Placental epithelial cell (primary cell): ENCODE measurements around the gene FBXO28. TPM values are rescaled to one million over a fixed set of nuclear protein-coding genes. Genes with fewer than 3 reads are reported as not detected.

Experiments
- small RNA-seq: library from RNA; depleted of rRNA; stranded (forward); fragments of <200 nt; gene quantifications from one replicate; pipeline ENCODE3, GENCODE V24; 2012
- total RNA-seq: library from RNA; depleted of rRNA; stranded (reverse); fragments of >200 nt; gene quantifications from 2 replicates; pipeline ENCODE4 v1.2.3, GENCODE V29; 2012

The FBXO28 gene, protein sequence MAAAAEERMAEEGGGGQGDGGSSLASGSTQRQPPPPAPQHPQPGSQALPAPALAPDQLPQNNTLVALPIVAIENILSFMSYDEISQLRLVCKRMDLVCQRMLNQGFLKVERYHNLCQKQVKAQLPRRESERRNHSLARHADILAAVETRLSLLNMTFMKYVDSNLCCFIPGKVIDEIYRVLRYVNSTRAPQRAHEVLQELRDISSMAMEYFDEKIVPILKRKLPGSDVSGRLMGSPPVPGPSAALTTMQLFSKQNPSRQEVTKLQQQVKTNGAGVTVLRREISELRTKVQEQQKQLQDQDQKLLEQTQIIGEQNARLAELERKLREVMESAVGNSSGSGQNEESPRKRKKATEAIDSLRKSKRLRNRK
- total RNA-seq, result 26.7 and 35.6 TPM in 2 replicates

GRCh38 chr1:224113918-224114786, at the start of gene FBXO28:
FBXO28 (plus strand) TSS chr1:224114111; CDS start chr1:224114130, 19 bp downstream.

GRCh38 chr1:224182866-224183590, 69.1 kb downstream of the FBXO28 start, which contains the start of gene DEGS1:
DEGS1 (plus strand) TSS chr1:224183240; CDS start chr1:224183337, 97 bp downstream.

Small RNAs within 50 kb of the gene (small RNA-seq; reads per million reads assigned to genes)
- gene AC092809.3, result not detected
- not detected for gene RF00139
- not detected for gene RN7SKP49

Other genes starting within 250 kb of the FBXO28 start
- gene DEGS1, start 69.1 kb downstream of the FBXO28 start, total RNA-seq, result 51.4 and 90.0 TPM in 2 replicates
- gene NVL, start 216.1 kb downstream of the FBXO28 start, total RNA-seq, result 29.7 and 31.8 TPM in 2 replicates
- gene CNIH4, start 242.8 kb downstream of the FBXO28 start, total RNA-seq, result 31.4 and 54.3 TPM in 2 replicates